ENCODE measurements around the gene C2CD3.

The C2CD3 gene

GRCh38 chr11:74139151-74139918 lies 31.5 kb downstream of the C2CD3 start:
- TF ChIP-seq, protein P1, sequence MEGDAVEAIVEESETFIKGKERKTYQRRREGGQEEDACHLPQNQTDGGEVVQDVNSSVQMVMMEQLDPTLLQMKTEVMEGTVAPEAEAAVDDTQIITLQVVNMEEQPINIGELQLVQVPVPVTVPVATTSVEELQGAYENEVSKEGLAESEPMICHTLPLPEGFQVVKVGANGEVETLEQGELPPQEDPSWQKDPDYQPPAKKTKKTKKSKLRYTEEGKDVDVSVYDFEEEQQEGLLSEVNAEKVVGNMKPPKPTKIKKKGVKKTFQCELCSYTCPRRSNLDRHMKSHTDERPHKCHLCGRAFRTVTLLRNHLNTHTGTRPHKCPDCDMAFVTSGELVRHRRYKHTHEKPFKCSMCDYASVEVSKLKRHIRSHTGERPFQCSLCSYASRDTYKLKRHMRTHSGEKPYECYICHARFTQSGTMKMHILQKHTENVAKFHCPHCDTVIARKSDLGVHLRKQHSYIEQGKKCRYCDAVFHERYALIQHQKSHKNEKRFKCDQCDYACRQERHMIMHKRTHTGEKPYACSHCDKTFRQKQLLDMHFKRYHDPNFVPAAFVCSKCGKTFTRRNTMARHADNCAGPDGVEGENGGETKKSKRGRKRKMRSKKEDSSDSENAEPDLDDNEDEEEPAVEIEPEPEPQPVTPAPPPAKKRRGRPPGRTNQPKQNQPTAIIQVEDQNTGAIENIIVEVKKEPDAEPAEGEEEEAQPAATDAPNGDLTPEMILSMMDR (IDR thresholded peaks at IDR 0.05; ENCODE audit: borderline replicate concordance, control extremely low read depth, extremely low read depth, insufficient read depth, missing control alignments), result no peak
- in situ Hi-C loops (cut with MboI; ENCODE audit: low sequenced_read_pairs, unreplicated experiment), result no loop called here
- DNase-seq (ENCODE audit: low spot score), result no peak

- no peak for DNase-seq (ENCODE audit: low spot score)
- in situ Hi-C loops (cut with MboI; ENCODE audit: low sequenced_read_pairs, unreplicated experiment), result no loop called here
Measured at GRCh38 chr11:74138572-74138971, 32.2 kb downstream of the C2CD3 start.

DNA sequence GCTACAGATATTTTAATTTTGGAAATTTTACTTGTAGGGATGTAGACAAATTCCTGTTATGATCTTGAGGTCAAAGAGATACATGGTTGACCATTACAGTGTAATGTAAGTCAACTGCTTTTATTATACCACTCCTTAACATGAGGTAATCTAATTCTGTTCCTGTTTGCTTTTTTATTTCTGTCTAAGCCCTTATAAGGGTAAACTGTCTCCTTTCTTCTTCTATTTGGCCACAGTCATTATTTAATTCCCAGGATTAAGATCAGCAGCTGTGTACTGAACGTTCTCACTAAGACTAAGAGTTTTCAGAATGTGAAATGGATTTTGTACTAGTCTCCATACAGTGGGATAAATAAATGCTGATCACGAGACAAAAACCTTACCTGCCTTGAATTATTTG lies 32.8 kb downstream of the C2CD3 start:
- TF ChIP-seq, protein P1 (IDR thresholded peaks at IDR 0.05; ENCODE audit: borderline replicate concordance, control extremely low read depth, extremely low read depth, insufficient read depth, missing control alignments), result no peak
- no peak for DNase-seq (ENCODE audit: low spot score)

More at GRCh38 chr11:74138572-74138971, 32.2 kb downstream of the C2CD3 start:
- TF ChIP-seq, protein P1 (IDR thresholded peaks at IDR 0.05; ENCODE audit: borderline replicate concordance, control extremely low read depth, extremely low read depth, insufficient read depth, missing control alignments), result no peak

DNA sequence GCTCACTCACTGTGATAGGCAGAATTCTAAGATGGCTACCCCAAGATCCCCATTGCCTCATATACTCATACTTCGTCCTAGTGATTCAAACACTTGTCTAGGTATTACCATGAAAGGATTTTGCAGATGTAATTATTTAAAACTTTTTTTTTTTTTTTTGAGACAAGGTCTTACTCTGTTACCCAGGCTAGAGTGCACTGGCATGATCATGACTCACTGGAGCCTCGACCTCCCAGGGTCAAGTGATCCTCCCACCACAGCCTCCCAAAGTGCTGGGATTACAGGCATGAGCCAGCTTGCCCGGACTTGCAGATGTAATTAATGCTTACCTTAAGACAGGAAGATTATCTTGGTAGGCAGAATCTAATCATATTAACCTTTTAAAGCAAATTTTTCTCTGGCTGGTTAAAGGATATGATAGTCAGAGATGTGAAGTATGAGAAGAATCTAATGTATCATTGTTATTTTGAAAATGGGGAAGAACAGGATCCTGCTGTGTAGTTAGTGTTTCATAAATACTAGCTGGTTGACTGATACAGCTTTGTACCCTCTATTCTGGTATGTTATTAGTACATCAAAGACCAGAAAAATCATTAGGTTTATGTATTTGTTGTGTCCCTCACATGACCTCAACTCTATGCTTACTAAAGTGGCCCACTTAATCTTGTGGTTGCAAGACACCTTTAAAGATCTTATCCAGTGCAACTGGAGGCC lies 35.5 kb downstream of the C2CD3 start:
- DNase-seq (ENCODE audit: low spot score), result no peak
- TF ChIP-seq, protein P1 (IDR thresholded peaks at IDR 0.05; ENCODE audit: borderline replicate concordance, control extremely low read depth, extremely low read depth, insufficient read depth, missing control alignments), result no peak
- in situ Hi-C loops (cut with MboI; ENCODE audit: low sequenced_read_pairs, unreplicated experiment), result no loop called here

More for the DNA sequence above, 32.8 kb downstream of the C2CD3 start:
- in situ Hi-C loops (cut with MboI; ENCODE audit: low sequenced_read_pairs, unreplicated experiment), result no loop called here

DNA sequence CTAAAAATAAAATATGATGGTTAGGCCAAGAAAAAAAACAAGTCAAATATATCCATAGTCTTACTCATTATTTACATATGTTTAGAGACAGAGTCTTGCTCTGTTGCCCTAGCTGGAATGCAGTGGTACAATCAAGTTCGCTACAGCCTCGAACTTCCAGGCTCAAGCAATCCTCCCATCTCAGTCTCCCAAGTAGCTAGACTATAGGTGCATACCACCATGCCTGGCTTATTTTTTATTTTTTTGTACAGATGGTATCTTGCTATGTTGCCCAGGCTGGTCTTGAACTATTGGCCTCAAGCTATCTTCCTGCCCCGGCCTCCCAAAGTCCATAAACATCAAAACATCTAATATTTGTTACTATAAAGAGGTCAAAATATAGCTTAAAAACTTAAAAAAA lies 36.1 kb downstream of the C2CD3 start:
- TF ChIP-seq, protein P1 (IDR thresholded peaks at IDR 0.05; ENCODE audit: borderline replicate concordance, control extremely low read depth, extremely low read depth, insufficient read depth, missing control alignments), result no peak
- no peak for DNase-seq (ENCODE audit: low spot score)
- in situ Hi-C loops (cut with MboI; ENCODE audit: low sequenced_read_pairs, unreplicated experiment), result no loop called here

DNA sequence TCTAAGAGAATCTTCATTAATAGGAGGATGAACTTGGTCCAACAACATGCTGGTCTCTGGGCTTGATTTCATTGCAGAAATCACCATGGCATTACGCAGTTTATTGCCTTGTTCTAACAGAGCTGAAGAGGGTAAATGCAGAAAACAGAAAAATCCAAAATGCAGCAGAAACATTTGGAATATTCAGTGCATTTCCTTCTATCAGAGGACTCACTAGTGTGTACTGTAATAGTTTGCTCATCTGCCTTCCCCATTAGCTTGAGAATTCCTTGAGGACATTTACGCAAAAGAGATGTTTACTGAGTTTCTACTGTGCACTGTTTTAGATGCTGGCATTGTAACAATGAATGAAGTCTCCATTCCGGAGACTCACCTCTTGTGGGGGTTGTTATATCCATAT lies 37.4 kb downstream of the C2CD3 start:
- in situ Hi-C loops (cut with MboI; ENCODE audit: low sequenced_read_pairs, unreplicated experiment), result no loop called here
- TF ChIP-seq, protein P1 (IDR thresholded peaks at IDR 0.05; ENCODE audit: borderline replicate concordance, control extremely low read depth, extremely low read depth, insufficient read depth, missing control alignments), result no peak
- DNase-seq (ENCODE audit: low spot score), result no peak
